NCI-H1105 (cell line): ENCODE measurements around the gene POU6F1.
"Not testable (repeated sequence)": the region's sequence is repeated elsewhere in the genome, so short reads cannot be mapped to it uniquely, and the experiment has no call there.

Source experiments
- DNase-seq: peaks from one replicate; lab custom pipeline; 2025; lab: John Stamatoyannopoulos, UW

Gene POU6F1

GRCh38 chr12:51217968-51218606 lies at the start of gene POU6F1:
Gene POU6F1, minus strand, starts transcription at chr12:51218062. Its CDS starts 11,226 bp downstream, at chr12:51206836.
- DNase-seq = peak; percentile 18

GRCh38 chr12:51265024-51265423 lies 47.2 kb upstream of the POU6F1 start:
- DNase-seq = no peak

GRCh38 chr12:51264297-51264696 lies 46.4 kb upstream of the POU6F1 start:
- DNase-seq = no peak

- DNase-seq = no peak
Observed at GRCh38 chr12:51263341-51263740, 45.5 kb upstream of the POU6F1 start.

GRCh38 chr12:51262758-51263177 lies 44.9 kb upstream of the POU6F1 start:
- DNase-seq = no peak

GRCh38 chr12:51259600-51259999 lies 41.7 kb upstream of the POU6F1 start:
- DNase-seq = not testable (repeated sequence)

- DNase-seq = no peak
Observed at GRCh38 chr12:51254536-51254935, 36.7 kb upstream of the POU6F1 start.

- DNase-seq = no peak
Observed at GRCh38 chr12:51253276-51253675, 35.4 kb upstream of the POU6F1 start.

- no peak for DNase-seq
Observed at GRCh38 chr12:51247523-51248206, 29.8 kb upstream of the POU6F1 start.

GRCh38 chr12:51246254-51246853 lies 28.5 kb upstream of the POU6F1 start:
- DNase-seq = no peak

GRCh38 chr12:51245476-51246253 lies 27.8 kb upstream of the POU6F1 start:
- DNase-seq = no peak

GRCh38 chr12:51244269-51244668 lies 26.4 kb upstream of the POU6F1 start:
- DNase-seq = no peak

- no peak for DNase-seq
Observed at GRCh38 chr12:51242876-51243275, 25.0 kb upstream of the POU6F1 start.

- no peak for DNase-seq
Observed at GRCh38 chr12:51242120-51242519, 24.3 kb upstream of the POU6F1 start.

- no peak for DNase-seq
Observed at GRCh38 chr12:51240971-51241370, 23.1 kb upstream of the POU6F1 start.

- peak; percentile 82 for DNase-seq
Observed at GRCh38 chr12:51238510-51239334, 20.9 kb upstream of the POU6F1 start, which contains the start of gene DAZAP2. Gene DAZAP2, plus strand, starts transcription at chr12:51238826. Its CDS starts 82 bp downstream, at chr12:51238908.

GRCh38 chr12:51238037-51238509 lies 20.2 kb upstream of the POU6F1 start:
- DNase-seq = no peak

- no peak for DNase-seq
Observed at GRCh38 chr12:51234530-51234929, 16.7 kb upstream of the POU6F1 start.

GRCh38 chr12:51232642-51233041 lies 14.8 kb upstream of the POU6F1 start:
- no peak for DNase-seq

- no peak for DNase-seq
Observed at GRCh38 chr12:51229116-51229809, 11.4 kb upstream of the POU6F1 start.

- no peak for DNase-seq
Observed at GRCh38 chr12:51227962-51228361, 10.1 kb upstream of the POU6F1 start.
